HG03039 (cell line): ENCODE results near the gene CCDC34.
"Not testable (repeated sequence)": the region's sequence is repeated elsewhere in the genome, so short reads cannot be mapped to it uniquely, and the experiment has no call there.

ENCODE experiments used
- ATAC-seq: cut with Tn5 transposase; IDR thresholded peaks from one replicate; pipeline ENCODE4 v1.9.1; 2021; ENCODE audit warnings: mild to moderate bottlenecking, moderate library complexity; ENCODE audit not compliant: unreplicated experiment

CCDC34 gene

DNA sequence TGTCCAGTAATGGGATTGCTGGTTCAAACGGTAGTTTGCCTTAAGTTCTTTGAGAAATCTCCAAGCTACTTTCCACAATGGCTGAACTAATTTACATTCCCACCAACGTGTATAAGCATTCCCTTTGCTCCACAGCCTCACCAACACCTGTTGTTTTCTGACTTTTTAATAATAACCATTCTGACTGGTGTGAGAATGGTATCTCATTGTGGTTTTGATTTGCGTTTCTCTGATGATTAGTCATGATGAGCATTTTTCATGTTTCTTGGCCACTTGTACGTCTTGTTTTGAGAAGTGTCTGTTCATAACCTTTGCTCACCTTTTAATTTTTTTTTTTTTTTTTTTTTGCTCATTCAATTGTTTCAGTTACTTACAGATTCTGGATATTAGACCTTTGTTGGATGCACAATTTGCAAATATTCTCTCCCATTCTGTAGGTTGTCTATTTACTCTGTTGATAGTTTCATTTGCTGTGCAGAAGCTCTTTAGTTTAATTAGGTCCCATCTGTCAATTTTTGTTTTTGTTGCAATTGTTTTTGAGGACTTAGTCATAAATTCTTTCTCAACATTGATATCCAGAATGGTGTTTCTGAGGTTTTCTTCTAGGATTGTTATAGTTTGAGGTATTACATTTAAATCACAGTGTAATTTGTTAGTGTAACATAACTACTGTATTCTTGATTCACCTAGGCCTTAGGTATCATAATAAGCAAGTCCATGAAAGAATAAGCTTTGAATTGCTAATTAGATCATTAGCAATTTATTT is 33.0 kb downstream of the CCDC34 start:
- no peak for ATAC-seq

DNA sequence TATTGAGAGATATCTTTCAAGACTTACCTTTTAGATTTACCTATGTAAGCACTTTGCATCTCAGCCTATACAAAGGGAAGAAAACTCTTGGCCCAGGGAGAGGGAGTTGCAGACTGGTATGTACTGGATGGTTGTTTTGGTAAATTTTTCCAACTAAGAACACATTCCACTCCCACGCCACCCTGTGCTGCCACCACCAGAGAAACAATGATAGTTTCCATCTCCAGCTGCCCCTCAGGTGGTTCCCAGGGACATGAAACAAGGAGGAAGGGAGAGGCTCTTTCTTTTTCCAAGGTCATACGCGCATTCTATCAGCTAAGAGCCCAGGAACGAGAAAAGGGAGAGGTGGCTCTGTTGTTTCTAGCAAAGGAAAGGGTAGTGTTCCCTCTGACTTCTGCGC is 34.4 kb downstream of the CCDC34 start:
- no peak for ATAC-seq

DNA sequence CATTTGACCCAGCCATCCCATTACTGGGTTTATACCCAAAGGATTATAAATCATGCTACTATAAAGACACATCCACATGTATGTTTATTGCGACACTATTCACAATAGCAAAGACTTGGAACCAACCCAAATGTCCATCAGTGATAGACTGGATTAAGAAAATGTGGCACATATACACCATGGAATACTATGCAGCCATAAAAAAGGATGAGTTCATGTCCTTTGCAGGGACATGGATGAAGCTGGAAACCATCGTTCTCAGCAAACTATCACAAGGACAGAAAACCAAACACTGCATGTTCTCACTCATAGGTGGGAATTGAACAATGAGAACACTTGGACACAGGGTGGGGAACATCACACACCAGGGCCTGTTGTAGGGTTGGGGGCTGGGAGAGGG is 36.0 kb downstream of the CCDC34 start:
- not testable (repeated sequence) for ATAC-seq

DNA sequence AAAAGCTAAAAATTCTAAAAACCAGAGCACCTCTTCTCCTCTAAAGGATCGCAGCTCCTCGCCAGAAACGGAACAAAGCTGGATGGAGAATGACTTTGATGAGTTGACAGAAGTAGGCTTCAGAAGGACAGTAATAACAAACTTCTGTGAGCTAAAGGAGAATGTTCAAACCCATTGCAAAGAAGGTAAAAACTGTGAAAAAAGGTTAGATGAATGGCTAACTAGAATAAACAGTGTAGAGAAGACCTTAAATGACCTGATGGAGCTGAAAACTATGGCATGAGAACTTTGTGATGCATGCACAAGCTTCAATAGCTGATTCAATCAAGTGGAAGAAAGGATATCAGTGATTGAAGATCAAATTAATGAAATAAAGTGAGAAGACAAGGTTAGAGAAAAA is 40.8 kb downstream of the CCDC34 start:
- not testable (repeated sequence) for ATAC-seq

DNA sequence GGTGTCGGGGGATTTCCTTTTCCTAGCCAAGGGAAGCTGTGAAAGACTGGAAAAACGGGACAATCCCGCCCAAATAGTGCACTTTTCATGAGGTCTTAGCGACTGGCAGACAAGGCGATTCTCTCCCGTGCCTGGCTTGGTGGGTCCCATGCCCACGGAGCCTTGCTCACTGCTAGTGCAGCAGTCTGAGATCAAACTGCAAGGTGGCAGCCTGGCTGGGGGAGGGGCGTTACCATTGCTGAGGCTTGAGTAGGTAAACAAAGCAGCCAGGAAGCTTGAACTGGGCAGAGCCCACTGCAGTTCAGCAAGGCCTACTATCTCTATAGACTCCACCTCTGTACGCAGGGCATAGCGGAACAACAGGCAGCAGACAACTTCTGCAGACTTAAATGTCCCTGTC is 41.7 kb downstream of the CCDC34 start:
- ATAC-seq: not testable (repeated sequence)

DNA sequence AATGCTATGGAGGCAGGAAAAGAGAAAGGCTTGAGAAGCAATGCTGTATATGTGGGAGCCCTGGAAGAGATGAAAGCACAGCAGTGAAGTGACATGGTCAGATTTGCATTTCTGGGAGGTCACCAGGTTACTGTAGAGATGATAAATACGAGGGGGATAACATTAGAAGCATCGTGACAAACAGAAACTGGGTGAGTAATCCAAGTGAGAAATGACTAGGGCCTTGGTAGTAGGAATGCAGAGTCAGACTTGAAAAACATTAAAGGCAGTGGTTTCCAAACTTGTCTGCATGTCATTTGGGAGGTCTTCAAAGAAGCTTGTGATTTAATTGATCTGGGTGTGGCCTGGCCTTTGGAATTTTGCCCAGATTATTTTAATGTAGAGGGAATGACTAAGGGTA is 43.9 kb downstream of the CCDC34 start:
- peak; percentile 99 for ATAC-seq

DNA sequence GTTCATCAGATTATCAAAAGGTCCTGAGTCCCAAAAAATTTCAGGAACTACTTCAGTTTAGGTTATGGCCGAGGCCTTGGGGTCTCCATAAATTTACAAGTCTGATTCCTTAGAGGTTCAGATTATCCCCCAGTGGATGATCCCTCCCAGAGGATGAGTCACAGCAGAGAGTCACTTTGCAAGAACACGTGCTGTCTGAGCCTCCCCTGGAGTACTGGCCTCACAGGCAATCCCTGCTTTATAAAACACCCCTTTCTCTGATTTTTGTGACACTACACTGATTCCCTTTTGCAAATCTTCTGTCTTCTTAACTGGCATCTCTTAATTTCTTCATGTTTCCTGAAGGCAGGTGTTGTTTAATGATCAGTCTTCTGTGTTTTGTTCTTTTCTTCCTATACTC is 45.3 kb downstream of the CCDC34 start:
- ATAC-seq: no peak

DNA sequence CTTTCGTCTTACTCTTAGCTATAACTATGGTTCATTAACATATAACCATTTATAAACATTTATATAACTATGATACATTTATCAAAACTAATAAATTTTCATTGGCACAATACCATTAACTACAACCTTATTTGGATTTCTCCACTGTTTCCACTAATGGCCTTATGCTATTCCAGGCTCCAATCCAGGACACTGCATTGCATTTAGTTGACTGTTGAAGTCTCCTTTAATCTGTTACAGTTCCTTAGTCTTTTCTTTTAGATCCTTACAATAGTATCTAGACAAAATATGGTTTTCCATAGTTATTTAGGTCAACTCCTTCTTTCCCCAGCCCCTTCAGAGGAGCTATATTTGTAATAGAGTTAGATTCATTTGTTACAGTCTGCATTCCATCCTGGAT is 47.2 kb downstream of the CCDC34 start:
- no peak for ATAC-seq

DNA sequence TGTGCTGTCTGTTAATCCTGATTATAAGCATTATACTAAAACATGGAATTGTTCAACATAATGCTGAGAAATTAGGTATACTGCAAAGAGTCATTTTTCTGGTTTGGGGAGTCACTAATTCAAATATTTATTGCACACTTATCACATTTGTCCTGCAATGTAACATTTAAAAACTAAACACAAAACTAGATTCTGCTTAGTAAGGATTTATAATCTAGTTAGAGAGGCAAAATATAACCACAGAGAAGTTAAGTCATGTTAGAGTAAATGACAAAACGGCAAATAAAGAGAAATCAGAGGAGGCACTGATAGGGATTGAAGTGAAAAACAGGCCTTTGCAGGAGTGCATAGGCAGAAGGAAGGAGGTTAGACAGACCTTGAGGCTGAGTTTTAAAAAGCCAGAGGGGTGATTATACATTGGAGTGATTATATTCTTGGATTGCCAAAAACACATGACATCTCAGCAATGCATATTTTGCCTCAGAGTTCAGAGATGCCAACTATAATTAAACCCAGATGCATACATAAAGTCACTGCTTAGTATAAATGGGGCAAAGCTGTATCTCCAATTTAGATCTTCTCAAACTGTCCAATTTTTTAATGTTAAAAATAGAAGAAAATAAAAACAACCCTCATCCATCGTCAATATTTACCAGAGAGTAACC is 49.7 kb downstream of the CCDC34 start:
- no peak for ATAC-seq

DNA sequence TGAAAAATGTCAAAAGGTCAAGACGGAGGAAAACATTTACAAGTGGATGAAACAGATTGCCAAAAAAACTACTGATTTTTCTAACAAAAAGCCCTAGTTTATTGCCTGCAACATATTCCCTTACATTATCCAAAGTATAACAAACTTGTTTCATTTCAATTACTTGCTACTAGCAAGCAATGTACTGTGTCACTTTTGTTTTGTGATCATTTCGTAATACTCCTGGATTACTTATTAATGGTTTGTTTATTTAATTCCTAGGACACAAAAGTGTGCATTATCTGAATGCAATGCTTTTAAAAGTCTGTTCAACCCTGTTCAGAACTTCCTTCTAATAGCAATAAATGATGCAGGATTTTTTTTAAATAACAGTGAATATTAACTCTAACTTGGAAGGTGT is 50.9 kb downstream of the CCDC34 start:
- ATAC-seq: no peak

DNA sequence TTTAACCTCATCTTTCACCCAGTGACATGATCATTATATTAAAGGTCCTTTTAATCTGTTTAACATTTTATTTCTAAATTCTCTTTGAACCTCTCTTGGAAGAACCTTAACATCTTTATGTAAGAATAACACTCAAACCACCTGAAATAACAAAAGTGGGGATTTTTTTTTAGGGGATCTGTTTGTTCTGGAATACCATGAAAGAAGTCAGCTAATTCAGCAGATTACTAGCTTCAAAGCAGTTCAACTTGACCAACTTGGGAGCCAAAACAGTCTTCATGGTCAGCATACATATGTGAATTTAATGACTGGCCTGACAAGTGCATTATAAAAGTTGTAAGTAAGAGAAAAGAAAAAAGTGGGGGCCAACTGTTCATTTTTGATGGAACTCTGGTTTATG is 52.3 kb downstream of the CCDC34 start:
- ATAC-seq: no peak

DNA sequence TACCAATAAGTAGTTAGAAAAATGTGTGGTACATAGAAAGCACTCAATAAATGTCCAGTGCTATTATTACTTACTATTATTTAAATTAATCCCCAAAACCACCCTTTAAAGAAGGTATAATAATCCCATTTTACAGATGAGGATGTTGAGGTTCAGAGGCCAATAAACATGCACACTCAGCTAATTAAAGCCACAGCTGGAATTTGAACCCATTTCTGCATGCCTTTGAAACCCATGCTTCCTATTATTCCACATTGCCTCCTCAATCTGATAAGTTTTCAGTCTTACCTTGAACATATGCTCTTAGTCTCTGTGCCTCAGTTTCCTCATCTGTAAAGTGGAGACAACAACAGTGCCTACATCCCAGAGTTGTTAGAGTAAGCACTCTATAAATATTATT is 52.8 kb downstream of the CCDC34 start:
- no peak for ATAC-seq

DNA sequence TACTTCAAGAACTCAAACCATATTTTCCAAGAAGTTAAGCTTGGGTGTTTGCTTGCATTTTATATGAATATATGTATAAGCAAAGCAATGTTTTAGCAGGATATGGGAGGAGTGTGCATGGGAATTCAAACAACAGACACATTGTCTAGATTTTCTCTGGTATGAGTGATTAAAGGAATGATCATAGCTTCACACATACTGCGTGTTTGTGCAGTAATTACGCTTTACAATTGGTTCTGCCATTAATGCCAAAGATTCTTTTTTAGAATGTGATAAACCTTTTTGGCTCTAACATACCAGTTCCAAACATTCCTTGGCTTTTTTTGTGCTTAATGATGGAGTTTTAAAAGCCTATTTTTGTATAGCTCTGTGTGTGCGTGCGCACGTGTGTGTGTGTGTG is 54.0 kb downstream of the CCDC34 start:
- no peak for ATAC-seq

DNA sequence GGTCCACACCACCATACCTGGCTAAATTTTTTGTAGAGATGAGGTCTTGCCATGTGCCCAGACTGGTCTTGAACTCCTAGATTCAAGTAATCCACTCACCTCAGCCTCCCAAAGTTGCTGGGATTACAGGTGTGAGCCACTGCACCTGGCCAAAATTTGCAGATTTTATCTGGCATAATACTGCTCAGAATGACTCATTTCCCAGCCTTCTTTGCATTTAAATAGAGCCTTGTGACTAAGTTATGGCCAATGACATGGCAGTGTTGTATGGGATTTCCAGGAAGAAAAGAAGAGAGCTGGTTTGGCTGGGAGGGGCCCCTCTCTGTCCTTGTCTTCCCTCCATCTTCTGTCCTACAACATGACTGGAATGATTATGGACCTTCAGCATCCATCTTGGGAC is 55.8 kb downstream of the CCDC34 start:
- no peak for ATAC-seq

DNA sequence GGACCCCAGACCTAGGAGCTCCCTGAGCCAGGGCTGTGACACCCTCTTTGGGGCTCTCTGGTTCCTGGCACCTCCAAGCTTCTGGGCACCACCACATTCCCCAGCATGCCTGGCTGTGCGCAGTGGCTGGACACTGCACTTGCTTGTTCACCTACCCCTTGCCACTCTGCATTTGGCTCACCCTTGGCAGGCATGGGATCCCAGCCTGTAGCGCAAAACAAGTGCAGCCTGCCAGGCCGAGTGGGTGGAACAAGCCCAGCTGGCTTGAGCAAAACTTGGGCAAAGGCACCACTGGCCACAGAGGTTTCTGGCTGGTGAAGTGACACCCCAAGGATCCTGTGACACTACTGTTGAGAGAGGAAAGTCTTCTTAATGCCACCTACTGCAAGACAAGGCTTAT is 57.3 kb downstream of the CCDC34 start:
- no peak for ATAC-seq

DNA sequence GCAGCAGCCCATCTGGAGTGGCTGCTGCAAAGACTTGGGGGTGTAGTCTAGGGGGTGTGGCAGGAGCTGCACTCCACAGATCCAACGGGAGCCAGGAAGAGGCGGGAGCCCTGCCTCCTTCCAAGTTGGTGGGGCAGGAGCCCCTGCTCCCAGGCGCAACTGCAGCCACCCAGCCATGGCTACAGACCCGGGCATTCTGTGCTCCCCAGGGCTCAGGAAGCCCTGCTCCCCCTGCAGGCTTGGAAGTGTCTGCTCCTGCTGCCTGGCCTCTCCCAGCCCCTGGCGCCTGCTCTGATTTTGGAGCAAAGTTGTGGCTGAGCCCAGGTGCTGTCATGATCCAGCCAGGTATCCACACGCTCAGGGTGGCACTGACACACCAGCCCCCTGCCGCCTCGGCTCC is 58.5 kb downstream of the CCDC34 start:
- ATAC-seq: no peak

DNA sequence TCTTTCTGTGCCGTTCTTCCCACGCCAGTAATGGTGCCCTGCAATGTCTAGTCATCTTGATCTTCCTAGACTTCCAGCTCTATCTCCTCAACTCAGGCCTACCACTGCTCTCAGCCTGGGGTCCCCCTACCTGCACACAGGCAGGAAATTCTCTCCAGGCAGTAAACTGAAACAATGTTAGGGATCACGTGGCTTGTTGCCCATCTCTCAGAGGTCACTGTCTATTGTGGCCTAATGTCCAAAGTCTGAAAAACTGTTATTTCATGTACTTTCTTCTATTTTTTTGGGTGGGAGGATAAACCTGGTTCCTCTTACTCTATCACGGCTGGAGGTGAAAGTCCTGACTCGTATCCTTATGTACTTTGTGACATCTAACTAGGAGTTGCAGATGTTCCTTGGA is 59.1 kb downstream of the CCDC34 start:
- ATAC-seq: no peak

DNA sequence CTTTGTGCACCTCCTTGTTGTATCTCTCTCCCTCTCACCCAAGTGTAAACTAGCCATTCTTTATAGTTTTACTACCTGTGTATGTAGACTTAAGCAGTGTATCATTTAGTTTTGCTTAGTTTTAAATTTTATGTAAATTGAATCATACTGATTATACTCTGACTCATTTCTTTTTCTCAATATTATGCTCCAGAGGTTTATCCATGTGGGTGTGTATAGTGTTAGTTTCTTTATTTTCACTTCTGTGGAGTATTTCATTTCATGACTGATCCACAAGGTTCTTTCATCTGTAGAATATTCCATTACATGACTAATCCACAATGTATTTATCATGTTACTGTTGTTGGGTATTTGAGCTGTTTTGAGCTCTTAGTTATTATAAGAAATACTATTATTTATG is 62.0 kb downstream of the CCDC34 start:
- no peak for ATAC-seq

DNA sequence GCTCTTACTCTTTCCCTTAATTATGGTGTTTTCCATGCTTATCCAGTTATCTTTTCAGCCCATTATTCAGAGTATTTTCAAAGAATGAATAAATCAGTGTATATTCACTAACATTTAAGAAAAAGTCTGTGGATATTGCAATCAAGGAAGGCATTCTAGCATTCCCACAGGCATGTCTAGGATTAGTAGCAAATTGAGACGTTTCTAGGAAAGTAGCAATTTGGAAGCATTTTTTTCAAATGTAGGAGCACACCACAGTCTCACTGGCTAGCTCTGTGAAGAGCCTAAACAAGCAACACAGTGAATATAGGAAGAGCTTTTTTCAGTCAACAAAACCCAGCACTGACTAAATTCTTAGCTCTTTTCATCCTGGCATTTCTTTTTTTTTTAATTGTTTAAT is 65.4 kb downstream of the CCDC34 start:
- ATAC-seq: no peak

DNA sequence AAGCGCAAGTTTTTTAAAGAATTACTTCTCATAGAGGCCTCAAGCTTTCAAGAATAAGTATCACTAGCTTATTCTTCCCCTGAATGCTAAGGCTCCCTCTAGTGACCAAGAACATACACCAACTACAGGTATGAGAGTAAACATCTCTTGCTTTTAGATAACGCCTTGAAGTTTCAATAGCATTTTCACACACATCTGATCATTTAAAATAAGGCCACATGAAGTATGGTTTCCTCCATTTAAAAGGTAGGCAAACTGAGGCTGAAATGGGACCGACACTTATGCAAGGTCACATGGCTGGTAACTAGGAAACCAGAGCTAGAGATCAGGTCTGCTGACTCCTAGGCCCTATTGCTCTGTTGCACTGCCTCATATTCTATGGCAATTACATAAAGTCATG is 66.5 kb downstream of the CCDC34 start:
- peak; percentile 66 for ATAC-seq

DNA sequence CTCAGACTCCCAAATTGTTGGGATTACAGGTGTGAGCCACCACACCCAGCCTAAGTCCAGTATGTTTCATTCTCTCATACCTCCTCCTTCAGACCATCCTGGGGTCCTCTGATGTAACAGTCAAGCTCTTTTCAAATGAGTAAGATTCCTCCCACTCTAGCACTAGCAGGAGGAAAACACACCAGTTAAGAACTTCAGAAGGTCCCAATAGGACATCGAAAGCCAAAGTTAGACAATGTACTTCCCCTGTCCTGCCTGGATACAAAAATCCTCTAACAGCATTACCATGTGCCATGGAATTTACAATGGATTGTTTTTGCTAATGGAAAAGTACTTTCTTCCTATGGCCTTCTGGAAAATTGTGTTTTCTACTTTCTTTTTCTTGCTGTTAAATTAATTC is 67.1 kb downstream of the CCDC34 start:
- no peak for ATAC-seq

DNA sequence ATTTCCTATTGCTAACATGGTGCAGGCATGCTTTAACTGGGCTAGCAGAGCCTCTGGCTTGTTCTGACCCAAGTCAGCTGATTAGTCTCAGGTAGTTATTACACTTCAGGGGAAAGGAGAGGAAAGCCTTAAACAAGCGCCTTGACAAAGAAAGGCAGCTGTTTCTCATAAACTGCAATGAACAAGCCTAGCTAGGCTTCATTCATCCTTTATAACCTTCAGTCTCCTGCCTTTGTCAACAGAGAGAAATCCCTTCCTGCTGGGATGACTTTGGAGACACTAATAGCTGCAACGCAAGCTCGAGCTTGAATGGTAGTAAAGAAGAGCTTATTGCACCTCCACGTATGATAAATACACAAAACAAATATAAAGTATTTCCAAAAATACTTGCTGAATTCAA is 68.4 kb downstream of the CCDC34 start:
- ATAC-seq: no peak
